ENCODE measurements around the gene HLA-DMA. TPM values are rescaled to one million over a fixed set of nuclear protein-coding genes. Genes with fewer than 3 reads are reported as not detected.

The HLA-DMA gene
- total RNA-seq, 1 donor from 2014 or later = 8.7 TPM

DNA sequence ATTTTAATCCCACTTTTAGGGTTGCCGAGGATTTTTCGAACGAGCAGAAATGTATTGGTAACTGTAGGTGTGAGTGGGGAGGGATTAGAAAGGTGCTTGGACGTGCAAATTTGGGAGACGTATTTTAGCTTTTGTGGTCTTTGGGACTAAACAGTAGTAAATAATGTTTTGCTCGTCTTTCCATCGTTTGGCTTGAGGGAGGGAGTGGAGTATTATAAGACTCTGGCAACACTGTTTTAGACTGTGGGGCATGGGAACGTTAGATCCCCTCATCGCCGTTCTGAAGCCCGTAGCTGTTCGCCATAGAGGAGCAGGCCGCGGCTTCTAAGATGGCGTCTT lies 18.3 kb upstream of the HLA-DMA start:
- H3K9me3 Mint-ChIP-seq = no peaks in the 10 kb centered on the region
- peaks cover 31% of the 10 kb centered on the region for H3K4me1 Mint-ChIP-seq
- H3K36me3 Mint-ChIP-seq (ENCODE audit: low read depth) = peaks cover 69% of the 10 kb centered on the region
- peak overlapping the region; percentile 100 for H3K27ac Mint-ChIP-seq
- intact Hi-C loops (cut with micrococcal nuclease) = loop anchor here (2.0 to 5.0 kb wide), 3 partner anchors 341 to 774 kb away; partner anchors contain the start of genes PHF1 and TAPBP
- H3K4me3 Mint-ChIP-seq = peak overlapping the region; percentile 94
- no peak for DNase-seq
- H3K27me3 Mint-ChIP-seq = no peaks in the 10 kb centered on the region

DNA sequence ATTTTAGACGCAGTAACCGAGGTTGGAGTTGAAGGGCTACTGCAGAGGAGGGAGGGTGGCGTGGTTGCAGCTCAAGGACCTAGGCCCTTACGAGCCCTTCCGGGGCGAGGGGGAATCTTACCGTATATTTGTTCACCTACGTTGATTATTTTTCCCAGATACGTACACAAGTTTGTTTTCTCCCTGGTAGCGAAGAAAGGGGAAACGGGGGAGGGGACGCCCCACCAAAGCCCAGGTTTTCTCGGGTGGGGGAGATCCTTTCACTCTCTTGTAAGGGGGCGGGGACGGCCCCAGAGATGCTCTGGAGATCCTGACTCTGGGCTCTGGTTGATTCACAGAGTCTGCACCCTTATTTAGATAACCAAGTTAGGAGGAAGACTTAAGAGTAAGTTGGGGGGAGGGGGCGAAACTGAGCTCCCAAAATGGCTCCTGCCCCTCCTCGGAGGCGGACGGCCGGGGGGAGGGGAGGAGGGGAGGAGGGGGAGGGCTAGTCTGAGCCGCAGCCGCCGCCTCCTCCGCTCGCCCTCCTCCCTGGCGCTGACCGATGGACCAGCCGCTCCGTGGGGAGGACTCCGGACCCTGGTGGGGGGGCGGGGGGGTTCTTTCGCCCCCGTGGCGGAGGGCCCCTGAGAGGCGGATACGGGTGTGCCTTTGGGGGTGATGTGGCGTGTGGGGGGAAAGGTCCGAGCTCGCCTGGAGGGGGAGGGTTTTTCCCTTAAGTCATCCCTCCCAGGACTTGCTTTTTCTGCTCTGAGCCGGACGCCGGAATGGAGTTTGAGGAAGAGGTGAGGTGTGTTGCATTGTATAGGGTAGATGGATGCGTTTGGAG lies 17.7 kb upstream of the HLA-DMA start:
- DNase-seq = peak; percentile 92
- H3K36me3 Mint-ChIP-seq (ENCODE audit: low read depth) = peaks cover 63% of the 10 kb centered on the region
- H3K9me3 Mint-ChIP-seq = no peaks in the 10 kb centered on the region
- intact Hi-C loops (cut with micrococcal nuclease) = loop anchor here (1.0 to 5.0 kb wide), 5 partner anchors 126 to 773 kb away; partner anchors contain the start of genes HSD17B8, PHF1, PSMB8 and TAPBP
- H3K4me3 Mint-ChIP-seq = peak overlapping the region; percentile 94
- H3K27ac Mint-ChIP-seq = peak overlapping the region; percentile 100
- H3K27me3 Mint-ChIP-seq = no peaks in the 10 kb centered on the region
- H3K4me1 Mint-ChIP-seq = peaks cover 29% of the 10 kb centered on the region

DNA sequence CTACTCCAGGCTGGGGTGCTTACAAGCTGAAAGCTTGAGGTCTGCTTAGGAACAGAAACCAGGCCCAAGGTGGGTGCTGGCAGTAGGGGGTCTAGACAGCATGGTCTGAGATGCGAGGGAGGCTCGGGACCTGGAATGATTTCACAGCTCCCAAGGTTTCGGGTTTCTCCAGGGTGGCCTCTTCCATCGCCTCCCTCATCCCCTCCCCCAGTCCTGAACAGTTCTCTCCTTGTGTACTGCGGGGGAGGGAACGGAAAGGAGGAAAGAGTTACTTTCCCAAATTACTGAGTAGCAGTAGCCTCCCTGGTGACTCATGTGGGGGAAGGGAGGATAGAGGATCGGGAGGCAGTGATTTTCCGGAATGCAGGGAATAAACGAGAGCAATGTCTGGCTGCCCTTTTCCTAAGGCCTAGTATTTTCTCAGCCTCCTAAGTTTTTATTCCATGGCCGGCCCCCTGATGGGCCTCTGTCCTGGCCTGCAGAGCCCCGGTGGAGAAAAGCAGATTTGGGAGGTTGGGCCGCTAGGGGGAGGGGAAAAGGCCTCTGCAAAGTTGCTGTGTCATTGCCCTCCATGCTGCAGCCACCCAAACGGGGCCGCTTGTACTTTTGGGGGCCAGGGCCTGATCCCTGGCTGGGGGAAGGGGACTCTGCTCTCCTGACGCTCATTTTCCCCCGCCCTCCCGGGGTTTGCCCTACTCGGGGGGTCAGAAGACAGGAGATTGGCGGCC lies 17.0 kb upstream of the HLA-DMA start:
- H3K27ac Mint-ChIP-seq = peak overlapping the region; percentile 100
- no peaks in the 10 kb centered on the region for H3K9me3 Mint-ChIP-seq
- H3K4me1 Mint-ChIP-seq = peaks cover 26% of the 10 kb centered on the region
- intact Hi-C loops (cut with micrococcal nuclease) = loop anchor here (1.0 to 5.0 kb wide), 7 partner anchors 38 to 793 kb away; partner anchors contain the start of genes AGPAT1, HSD17B8, PHF1 and PSMB8
- no peaks in the 10 kb centered on the region for H3K27me3 Mint-ChIP-seq
- peak; percentile 92 for DNase-seq
- peak overlapping the region; percentile 94 for H3K4me3 Mint-ChIP-seq
- H3K36me3 Mint-ChIP-seq (ENCODE audit: low read depth) = peaks cover 55% of the 10 kb centered on the region

DNA sequence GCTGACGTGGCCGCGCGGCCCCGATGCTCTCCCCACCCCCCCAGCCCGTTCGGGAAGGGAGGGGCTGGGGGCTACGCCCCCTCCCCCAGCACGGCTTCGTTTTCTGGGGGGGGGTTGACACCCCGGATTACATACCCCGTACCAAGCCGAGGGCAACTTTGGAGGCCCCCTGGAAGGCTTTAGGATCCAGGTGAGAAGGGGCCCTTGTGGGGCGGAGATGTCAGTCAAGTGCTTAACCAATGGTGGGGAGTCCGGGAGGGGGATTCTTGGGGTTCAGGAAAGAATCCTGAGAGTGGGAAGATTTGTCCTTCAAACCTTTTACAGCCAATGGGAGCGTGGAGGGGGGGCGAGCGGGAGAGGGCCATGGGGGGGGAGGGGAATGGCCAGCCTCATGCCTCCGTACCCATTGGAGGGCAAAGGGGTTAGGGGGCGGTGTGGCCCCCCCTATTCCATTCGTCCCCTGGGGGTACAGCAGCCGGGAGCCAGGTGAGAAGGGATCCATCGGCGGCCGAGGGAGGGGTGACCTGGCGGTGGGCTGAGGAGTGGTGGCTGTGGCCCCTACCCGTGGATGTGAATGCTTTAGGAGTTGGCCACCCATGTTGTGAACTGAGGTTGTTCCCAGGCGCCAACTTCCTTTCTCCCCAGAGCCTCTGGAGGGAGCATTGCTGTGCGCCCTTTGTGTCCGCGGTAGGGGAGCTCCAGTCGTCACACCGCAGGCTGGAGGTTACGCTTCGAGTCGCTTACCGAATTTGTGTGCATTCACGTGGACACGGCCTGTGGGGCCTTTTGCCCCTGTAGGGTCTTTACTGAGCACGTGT lies 16.2 kb upstream of the HLA-DMA start:
- H3K27me3 Mint-ChIP-seq = no peaks in the 10 kb centered on the region
- H3K9me3 Mint-ChIP-seq = no peaks in the 10 kb centered on the region
- peak; percentile 88 for DNase-seq
- peaks cover 26% of the 10 kb centered on the region for H3K4me1 Mint-ChIP-seq
- intact Hi-C loops (cut with micrococcal nuclease) = loop anchor here (1.0 to 5.0 kb wide), 3 partner anchors 37 to 792 kb away; partner anchors contain the start of genes AGPAT1 and RNF5
- H3K36me3 Mint-ChIP-seq (ENCODE audit: low read depth) = peaks cover 48% of the 10 kb centered on the region
- H3K27ac Mint-ChIP-seq = peak overlapping the region; percentile 100
- H3K4me3 Mint-ChIP-seq = peak overlapping the region; percentile 94

DNA sequence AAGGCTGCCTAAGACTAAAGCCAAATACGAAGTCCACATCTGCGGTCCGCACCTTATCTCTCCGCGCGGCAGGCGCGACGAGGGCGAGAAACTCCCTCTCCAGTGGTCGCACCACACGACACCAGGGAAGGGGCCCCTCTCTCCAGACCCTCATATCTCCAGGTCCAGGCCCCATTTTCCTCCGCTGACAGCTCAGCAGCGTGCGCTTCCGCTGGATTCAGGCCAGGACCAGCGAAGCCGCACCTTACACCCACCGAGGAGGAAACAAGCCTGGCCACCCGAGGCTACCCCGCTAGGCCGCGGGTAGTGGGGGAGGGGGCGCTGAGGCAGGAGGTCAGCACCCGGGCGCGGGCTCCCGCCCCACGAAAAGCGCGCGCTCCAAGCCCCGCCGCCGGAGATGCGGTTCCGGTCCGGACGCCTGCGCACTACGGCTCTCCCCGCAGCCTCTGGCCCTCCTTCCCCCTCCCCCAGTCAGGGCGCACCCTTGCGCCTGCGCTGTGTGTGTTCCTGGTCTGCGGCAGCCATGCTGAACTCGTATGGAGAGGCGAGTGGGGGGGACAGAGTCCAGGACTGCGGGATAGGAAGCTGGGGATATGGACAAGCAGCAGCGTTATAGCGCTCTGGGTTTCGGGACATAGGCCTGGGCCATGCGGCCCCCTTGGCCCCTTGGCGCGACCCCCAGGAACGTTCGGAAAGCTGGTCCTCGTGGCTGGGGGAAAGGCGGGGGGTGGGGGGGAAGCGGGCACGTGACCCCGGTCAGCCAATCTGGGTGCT lies 15.4 kb upstream of the HLA-DMA start, which contains the start of gene BRD2:
BRD2 (plus strand) TSS at position 502 of the 774 bp plus-strand sequence. CDS start 4,305 bp downstream, outside the sequence.
- peak; percentile 99 for DNase-seq
- H3K27me3 Mint-ChIP-seq = no peaks in the 10 kb centered on the region
- peak within 1 kb of the TSS; percentile 94 for H3K4me3 Mint-ChIP-seq
- H3K4me1 Mint-ChIP-seq = peaks cover 28% of the 10 kb centered on the region
- peak within 1 kb of the TSS; percentile 100 for H3K27ac Mint-ChIP-seq
- H3K36me3 Mint-ChIP-seq (ENCODE audit: low read depth) = peaks cover 40% of the 10 kb centered on the region
- H3K9me3 Mint-ChIP-seq = no peaks in the 10 kb centered on the region
- intact Hi-C loops (cut with micrococcal nuclease) = loop anchor here (1.0 to 5.0 kb wide), 3 partner anchors 36 to 791 kb away; partner anchors contain the start of genes AGPAT1 and RNF5

DNA sequence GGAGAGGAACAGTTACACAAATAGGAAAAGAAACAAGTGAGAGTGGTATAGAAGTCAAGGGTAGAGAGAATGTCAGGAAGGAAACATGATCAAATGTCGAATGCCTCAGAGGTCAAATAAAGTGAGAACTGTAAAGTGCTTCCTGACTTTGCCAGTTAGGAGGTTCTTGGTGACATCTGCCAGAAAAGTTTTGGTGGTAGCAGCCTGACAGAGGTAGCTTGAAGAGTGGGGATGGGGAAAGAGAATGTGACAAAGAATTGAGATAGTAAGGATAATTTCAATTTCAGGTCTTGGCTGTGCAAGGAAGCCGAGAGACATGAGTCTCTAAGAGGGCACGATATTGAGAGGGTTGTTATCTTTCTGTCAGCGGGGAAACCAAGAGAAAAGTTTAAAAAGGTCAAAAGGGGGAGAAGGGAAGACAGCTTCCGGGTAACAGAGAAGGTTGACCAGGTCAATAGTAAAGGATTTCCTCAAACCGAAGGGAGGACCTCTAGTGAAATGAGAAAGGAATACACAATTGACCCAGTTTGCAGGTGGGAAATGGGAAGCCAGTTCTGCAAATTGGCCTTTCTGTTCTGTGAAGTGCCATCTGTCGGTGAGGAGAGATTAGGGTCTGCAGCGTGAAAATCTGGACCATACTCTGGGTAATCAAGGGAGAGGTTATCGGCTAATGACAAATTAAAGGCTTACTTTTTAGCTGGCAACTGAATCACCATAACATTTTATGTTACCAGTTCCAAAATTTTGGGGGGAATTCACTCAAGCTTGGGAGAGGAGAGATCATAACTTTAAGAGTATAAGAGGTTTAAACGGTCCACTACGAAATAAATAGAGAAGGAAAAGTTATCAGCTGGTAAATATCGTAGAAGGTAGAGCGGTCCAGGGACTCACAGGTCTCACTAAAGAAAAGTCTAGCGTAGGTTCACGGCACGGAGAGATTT lies 14.5 kb upstream of the HLA-DMA start:
- intact Hi-C loops (cut with micrococcal nuclease) = loop anchor here (1.0 to 5.0 kb wide), 6 partner anchors 12 to 790 kb away; partner anchors contain the start of genes AGPAT1, HLA-DMB and RNF5
- Mint-ChIP-seq H3K27me3 (no peaks in the 10 kb centered on the region), H3K9me3 (no peaks in the 10 kb centered on the region), H3K36me3 (ENCODE audit: low read depth) (peaks cover 31% of the 10 kb centered on the region), H3K4me1 (peaks cover 31% of the 10 kb centered on the region), H3K4me3 (peak overlapping the region; percentile 94), H3K27ac (peak overlapping the region; percentile 100)
- peak; percentile 82 for DNase-seq

DNA sequence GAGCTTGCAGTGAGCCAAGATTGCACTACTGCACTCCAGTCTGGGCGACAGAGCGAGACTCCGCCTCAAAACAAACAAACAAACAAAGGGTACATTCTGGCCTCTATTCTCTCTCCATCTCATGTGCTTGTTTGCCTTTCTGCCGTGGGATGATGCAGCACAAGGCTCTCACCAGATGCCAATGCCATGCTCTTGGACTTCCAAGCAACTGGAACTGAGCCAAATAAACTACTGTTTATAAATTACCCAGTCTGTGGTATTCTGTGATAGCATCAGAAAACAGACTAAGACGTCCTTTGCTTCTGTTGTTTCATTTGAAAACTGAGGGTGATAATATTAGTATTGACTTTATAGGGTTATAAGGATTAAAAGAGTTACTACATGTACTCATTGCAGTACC lies 11.9 kb upstream of the HLA-DMA start:
- H3K4me1 Mint-ChIP-seq = peaks cover 37% of the 10 kb centered on the region
- H3K27ac Mint-ChIP-seq = no peak overlapping the region

DNA sequence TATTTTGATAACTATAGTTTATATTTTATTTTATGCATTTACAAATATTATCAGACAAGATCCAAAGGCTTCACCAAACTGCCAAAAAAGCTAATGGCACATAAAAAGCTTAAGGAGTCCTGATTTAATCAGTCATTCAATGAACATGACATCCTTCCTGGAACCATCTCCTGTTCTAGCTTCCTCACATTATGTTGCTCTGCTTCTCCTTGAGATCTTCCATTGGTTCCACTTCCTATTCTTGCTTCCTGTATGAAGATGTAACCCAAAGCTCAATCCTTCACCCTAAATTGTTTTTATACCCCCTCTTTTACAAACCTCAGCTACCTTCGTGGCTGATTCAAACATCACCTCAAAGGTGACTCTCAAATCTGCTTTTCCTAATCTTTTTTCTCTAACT lies 11.0 kb upstream of the HLA-DMA start:
- H3K9me3 Mint-ChIP-seq = no peaks in the 10 kb centered on the region
- no peak overlapping the region for H3K27ac Mint-ChIP-seq
- peaks cover 37% of the 10 kb centered on the region for H3K4me1 Mint-ChIP-seq
- no peaks in the 10 kb centered on the region for H3K27me3 Mint-ChIP-seq
- peaks cover 6% of the 10 kb centered on the region for H3K36me3 Mint-ChIP-seq (ENCODE audit: low read depth)
- no peak overlapping the region for H3K4me3 Mint-ChIP-seq
- intact Hi-C loops (cut with micrococcal nuclease) = no loop called here
- DNase-seq = no peak

More for the DNA sequence above, 11.9 kb upstream of the HLA-DMA start:
- DNase-seq = no peak
- Mint-ChIP-seq H3K36me3 (ENCODE audit: low read depth) (peaks cover 10% of the 10 kb centered on the region), H3K9me3 (no peaks in the 10 kb centered on the region), H3K4me3 (no peak overlapping the region), H3K27me3 (no peaks in the 10 kb centered on the region)
- intact Hi-C loops (cut with micrococcal nuclease) = loop anchor here (5.0 kb wide), 2 partner anchors 32 to 787 kb away; partner anchors contain the start of genes AGPAT1 and RNF5

DNA sequence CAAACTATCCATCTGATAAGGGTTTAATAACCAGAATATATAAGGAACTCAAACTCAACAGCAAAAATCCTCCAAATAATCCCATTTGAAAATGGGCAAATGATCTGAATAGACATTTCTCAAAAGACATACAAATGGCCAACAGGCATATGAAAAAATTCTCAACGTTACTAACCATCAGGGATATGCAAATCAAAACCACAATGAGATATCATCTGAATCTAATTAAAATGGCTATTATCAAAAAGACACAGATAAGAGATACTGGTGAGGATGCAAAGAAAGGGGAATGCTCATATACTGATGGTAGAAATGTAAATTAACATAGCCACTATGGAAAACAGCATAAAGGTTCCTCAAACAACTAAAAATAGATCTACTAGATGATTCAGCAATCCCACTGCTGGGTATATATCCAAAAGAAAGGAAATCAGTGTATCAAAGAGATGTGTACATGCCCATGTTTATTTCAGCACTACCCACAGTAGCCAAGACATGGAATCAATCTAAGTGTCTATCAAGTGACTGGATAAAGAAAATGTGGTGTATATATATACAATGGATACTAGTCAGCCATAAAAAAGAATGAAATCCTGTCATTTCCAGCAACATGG lies 9.4 kb upstream of the HLA-DMA start:
- Mint-ChIP-seq H3K9me3 (no peaks in the 10 kb centered on the region), H3K4me3 (no peak overlapping the region), H3K4me1 (peaks cover 32% of the 10 kb centered on the region), H3K27ac (no peak overlapping the region), H3K36me3 (ENCODE audit: low read depth) (peaks cover 3% of the 10 kb centered on the region), H3K27me3 (no peaks in the 10 kb centered on the region)
- intact Hi-C loops (cut with micrococcal nuclease) = no loop called here
- no peak for DNase-seq

DNA sequence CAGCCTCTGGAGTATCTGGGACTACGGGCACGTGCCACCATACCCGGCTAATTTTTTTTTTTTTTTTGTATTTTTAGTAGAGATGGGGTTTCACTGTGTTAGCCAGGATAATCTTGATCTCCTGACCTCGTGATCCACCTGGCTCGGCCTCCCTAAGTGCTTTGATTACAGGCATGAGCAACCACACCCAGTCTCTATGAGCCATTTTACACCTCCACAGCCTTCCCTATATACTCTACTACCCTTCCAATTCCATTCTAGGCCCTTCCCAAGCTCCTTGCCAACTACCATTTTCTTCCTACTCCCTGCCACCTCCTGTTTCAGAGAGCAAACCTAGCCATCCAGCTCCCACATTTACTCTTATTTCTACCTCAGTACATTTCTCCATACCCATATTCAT lies 7.7 kb upstream of the HLA-DMA start:
- H3K4me3 Mint-ChIP-seq = no peak overlapping the region
- H3K4me1 Mint-ChIP-seq = peaks cover 25% of the 10 kb centered on the region
- H3K27me3 Mint-ChIP-seq = no peaks in the 10 kb centered on the region
- no peak overlapping the region for H3K27ac Mint-ChIP-seq
- DNase-seq = no peak
- peaks cover 3% of the 10 kb centered on the region for H3K36me3 Mint-ChIP-seq (ENCODE audit: low read depth)
- intact Hi-C loops (cut with micrococcal nuclease) = no loop called here
- H3K9me3 Mint-ChIP-seq = no peaks in the 10 kb centered on the region

DNA sequence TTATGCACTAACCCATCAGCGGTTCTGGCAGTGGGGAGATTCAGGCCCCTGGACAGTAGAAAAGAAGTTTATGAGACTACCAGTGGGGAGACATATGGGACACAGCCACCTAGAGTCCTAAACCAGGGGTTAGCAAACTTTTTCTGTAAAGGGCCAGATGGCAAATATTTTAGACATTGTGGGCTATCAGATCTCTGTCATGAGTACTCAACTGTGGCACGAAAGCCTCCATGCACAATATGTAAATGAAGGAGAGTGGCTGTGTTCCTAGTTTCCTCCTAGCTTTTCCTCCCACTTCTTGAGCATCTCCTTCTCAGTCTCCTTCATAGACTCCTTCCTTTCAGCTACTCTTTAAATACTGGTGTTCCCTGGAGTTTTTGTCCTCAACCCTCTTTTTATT lies 3.3 kb upstream of the HLA-DMA start:
- Mint-ChIP-seq H3K4me1 (peaks cover 40% of the 10 kb centered on the region), H3K27me3 (no peaks in the 10 kb centered on the region), H3K4me3 (no peak overlapping the region), H3K36me3 (ENCODE audit: low read depth) (peaks cover 3% of the 10 kb centered on the region), H3K27ac (no peak overlapping the region), H3K9me3 (no peaks in the 10 kb centered on the region)
- DNase-seq = no peak
- intact Hi-C loops (cut with micrococcal nuclease) = no loop called here

Data from activated CD4-positive, alpha-beta T cell treated with anti-CD3 and anti-CD28 coated beads, Interleukin-2, amount 10 ng/mL, durations not matched to agents 24 days and 14 days (primary cell).